Choroid plexus epithelial cell (primary cell): ENCODE results near the gene PDS5A.
"Not testable (repeated sequence)": the region's sequence is repeated elsewhere in the genome, so short reads cannot be mapped to it uniquely, and the experiment has no call there.

Experiments used
- DNase-seq: peaks from one replicate; pipeline ENCODE4 v3.0.0-alpha.2; 2010; ENCODE audit warnings: low read depth
- H3K4me3 ChIP-seq: 2 replicates; pipeline ENCODE4 v1.5.1; 2011; ENCODE audit warnings: low read depth, mild to moderate bottlenecking, control low read depth, low read length, moderate library complexity
- TF ChIP-seq, protein P1 (sequence below): conservative IDR thresholded peaks from 2 replicates; pipeline ENCODE4 v1.5.1; 2011; ENCODE audit warnings: low read depth, mild to moderate bottlenecking, control low read depth, inconsistent platforms, low read length, moderate library complexity

PDS5A gene, protein sequence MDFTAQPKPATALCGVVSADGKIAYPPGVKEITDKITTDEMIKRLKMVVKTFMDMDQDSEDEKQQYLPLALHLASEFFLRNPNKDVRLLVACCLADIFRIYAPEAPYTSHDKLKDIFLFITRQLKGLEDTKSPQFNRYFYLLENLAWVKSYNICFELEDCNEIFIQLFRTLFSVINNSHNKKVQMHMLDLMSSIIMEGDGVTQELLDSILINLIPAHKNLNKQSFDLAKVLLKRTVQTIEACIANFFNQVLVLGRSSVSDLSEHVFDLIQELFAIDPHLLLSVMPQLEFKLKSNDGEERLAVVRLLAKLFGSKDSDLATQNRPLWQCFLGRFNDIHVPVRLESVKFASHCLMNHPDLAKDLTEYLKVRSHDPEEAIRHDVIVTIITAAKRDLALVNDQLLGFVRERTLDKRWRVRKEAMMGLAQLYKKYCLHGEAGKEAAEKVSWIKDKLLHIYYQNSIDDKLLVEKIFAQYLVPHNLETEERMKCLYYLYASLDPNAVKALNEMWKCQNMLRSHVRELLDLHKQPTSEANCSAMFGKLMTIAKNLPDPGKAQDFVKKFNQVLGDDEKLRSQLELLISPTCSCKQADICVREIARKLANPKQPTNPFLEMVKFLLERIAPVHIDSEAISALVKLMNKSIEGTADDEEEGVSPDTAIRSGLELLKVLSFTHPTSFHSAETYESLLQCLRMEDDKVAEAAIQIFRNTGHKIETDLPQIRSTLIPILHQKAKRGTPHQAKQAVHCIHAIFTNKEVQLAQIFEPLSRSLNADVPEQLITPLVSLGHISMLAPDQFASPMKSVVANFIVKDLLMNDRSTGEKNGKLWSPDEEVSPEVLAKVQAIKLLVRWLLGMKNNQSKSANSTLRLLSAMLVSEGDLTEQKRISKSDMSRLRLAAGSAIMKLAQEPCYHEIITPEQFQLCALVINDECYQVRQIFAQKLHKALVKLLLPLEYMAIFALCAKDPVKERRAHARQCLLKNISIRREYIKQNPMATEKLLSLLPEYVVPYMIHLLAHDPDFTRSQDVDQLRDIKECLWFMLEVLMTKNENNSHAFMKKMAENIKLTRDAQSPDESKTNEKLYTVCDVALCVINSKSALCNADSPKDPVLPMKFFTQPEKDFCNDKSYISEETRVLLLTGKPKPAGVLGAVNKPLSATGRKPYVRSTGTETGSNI (N-terminal part only)

DNA sequence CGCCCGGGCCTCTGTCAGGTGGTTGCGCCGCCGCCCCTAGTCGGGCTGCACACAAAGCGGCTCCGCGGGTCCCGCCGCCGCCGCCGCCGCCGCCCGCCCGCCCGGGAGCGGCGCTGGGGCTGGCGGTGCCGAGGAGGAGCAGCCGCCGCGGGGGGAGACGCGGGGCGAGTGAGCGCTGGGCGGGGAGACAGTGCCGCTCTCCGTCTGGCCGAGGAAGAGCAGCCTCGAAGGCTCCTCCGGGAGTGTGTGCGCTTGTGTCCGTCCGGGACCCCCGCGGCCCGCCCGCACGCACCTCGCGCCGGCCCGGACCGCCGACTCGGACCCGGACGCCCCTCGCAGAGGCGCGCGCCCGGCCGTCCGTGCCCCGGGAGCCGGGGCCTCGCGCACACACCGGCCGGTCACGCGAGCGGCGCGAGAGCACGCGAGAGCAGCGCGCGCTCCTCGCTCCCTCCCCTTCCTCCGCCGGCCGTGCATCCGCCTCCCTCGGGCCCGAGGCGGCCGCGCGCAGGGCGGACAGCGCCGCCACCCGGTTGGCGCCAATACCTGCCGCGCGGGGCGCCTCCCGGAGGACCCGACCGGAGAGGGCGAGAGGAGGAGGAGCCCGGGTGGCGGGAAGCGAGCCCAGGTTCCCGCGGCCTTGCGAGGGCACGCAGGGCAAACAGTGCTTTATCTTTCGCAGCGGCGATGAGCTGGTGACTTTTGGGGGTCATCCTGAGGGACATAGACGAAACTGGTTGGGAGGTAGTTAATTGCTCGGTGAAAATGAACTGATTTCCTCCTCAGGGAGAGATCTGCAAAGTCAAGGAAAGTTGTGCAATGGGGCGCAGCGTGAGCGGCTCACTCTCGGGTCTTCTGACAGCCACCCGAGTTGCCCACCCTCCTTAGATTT, at the start of gene PDS5A:
Gene PDS5A (minus strand): TSS at position 423 of the 889 bp plus-strand sequence. CDS start 1,334 bp downstream, outside the sequence.
- H3K4me3 ChIP-seq, result peak within 1 kb of the TSS; percentile 89
- TF ChIP-seq, protein P1, sequence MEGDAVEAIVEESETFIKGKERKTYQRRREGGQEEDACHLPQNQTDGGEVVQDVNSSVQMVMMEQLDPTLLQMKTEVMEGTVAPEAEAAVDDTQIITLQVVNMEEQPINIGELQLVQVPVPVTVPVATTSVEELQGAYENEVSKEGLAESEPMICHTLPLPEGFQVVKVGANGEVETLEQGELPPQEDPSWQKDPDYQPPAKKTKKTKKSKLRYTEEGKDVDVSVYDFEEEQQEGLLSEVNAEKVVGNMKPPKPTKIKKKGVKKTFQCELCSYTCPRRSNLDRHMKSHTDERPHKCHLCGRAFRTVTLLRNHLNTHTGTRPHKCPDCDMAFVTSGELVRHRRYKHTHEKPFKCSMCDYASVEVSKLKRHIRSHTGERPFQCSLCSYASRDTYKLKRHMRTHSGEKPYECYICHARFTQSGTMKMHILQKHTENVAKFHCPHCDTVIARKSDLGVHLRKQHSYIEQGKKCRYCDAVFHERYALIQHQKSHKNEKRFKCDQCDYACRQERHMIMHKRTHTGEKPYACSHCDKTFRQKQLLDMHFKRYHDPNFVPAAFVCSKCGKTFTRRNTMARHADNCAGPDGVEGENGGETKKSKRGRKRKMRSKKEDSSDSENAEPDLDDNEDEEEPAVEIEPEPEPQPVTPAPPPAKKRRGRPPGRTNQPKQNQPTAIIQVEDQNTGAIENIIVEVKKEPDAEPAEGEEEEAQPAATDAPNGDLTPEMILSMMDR, result peak; percentile 61
- peak; percentile 89 for DNase-seq

DNA sequence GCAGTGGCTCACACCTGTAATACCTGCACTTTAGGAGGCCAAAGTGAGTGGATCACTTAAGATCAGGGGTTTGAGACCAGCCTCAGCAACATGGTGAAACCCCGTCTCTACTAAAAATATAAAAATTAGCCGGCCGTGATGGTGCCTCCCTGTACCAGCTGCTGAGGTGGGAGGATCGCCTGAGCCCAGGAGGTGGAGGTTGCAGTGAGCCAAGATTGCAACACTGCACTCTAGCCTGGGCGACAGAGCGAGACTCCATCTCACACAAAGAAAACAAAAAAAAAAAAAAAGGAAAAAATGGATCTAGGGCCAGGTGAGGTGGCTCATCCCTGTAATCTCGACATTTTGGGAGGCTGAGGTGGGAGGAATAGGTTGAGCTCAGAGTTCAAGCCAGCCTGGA, 46.3 kb upstream of the PDS5A start:
- not testable (repeated sequence) for DNase-seq, H3K4me3 ChIP-seq

DNA sequence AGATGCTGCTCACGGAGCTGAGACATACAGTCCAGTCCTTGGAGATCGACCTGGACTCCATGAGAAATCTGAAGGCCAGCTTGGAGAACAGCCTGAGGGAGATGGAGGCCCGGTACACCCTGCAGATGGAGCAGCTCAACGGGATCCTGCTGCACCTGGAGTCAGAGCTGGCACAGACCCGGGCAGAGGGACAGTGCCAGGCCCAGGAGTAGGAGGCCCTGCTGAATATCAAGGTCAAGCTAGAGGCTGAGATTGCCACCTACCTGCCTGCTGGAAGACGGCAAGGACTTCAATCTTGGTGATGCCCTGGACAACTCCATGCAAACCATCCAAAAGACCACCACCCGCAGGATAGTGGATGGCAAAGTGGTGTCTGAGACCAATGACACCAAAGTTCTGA, 43.4 kb upstream of the PDS5A start:
- not testable (repeated sequence) for DNase-seq, H3K4me3 ChIP-seq

DNA sequence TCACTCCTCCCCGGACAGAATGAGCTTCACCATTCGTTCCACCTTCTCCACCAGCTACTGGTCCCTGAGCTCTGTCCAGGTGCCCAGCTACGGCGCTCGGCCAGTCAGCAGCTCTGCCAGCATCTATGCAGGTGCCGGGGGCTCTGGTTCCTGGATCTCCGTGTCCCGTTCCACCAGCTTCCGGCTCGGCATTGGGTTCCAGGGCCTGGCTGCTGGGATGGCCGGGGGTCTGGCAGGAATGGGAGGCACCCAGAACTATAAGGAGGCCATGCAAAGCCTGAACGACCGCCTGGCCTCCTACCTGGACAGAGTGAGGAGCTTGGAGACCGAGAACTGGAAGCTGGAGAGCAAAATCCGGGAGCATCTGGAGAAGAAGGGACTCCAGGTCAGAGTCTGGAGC, 42.5 kb upstream of the PDS5A start:
- DNase-seq, result no peak
- H3K4me3 ChIP-seq, result no peak overlapping the region
- TF ChIP-seq, protein P1, result no peak

DNA sequence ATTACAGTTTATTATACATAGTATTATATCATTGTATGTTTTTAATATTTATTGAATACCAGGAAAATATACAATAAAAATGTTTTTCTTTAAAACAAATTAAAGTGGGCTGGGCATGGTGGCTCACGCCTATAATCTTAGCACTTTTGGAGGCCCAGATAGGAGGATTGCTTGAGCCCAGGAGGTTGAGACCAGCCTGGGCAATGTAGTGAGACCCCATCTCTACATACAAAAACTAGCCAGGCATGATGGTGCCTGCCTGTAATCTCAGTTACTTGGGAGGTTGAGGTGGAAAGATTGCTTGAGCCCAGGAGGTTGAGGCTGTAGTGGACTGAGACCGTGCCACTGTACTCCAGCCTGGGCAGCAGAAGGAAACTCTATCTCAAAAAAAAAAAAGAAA, 38.3 kb upstream of the PDS5A start:
- no peak for DNase-seq
- TF ChIP-seq, protein P1, result no peak
- no peak overlapping the region for H3K4me3 ChIP-seq

DNA sequence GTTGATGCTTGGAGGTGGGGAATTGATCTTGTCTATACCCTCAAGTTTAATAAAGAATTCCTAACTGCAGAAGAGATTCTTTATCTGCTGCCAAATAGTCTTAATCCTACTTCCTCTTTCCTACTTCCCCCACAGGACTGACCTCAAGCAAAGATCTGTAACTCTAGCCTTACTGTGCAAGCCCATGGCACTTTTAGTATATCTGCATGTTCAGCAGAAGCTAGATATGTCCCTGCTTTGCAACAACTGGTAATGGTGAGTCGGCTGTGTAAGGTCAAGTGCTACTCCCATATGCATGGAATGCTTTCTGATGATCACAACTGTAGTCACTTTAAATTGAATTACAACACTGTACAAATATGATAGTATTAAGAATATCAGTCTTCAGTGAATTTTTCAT, 26.3 kb upstream of the PDS5A start:
- DNase-seq, result peak; percentile 58
- TF ChIP-seq, protein P1, result no peak
- H3K4me3 ChIP-seq, result no peak overlapping the region

DNA sequence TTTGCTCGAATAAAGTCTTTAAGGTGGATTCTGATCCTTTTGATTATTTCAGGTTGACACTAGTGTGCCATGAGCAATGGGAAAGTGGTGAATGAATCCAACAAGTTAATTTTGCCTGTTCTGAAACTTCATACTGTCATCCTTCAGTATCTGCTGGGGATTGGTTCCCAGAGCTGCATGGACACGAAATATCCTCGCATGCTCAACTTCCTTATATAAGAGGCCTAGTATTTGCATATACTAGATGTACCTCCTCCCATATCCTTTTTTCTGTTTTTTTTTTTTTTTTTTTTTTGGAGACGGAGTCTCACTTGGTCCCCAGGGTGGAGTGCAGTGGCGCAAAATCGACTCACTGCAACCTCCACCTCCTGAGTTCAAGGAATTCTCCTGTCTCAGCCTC, 23.0 kb upstream of the PDS5A start:
- H3K4me3 ChIP-seq, result no peak overlapping the region
- DNase-seq, result no peak
- TF ChIP-seq, protein P1, result no peak
